ENCODE data around the gene LAMA2. TPM values are rescaled to one million over a fixed set of nuclear protein-coding genes. Genes with fewer than 3 reads are reported as not detected.

Gene LAMA2
- total and polyA plus RNA-seq, 10 donors: 0.83 to 66.6 (median 18.8) TPM

- H3K4me1 ChIP-seq: no peaks in the 10 kb centered on the region
- intact Hi-C loops (cut with DNase I; ENCODE audit: low total_unique reads): no loop called here
- no peak overlapping the region for H3K4me3 ChIP-seq
- H3K9me3 ChIP-seq: peaks cover 0 to 8% (median 0%) of the 10 kb centered on the region in 8 donors
- no peaks in the 10 kb centered on the region for H3K27me3 ChIP-seq (replicated peaks in 1 of 7)
- TF ChIP-seq CTCF (IDR thresholded peaks at IDR 0.05 in 8 of 11, conservative IDR thresholded peaks at IDR 0.05 in 3 of 11) (no peak), POLR2AphosphoS5 (IDR thresholded peaks at IDR 0.05) (no peak), POLR2A (IDR thresholded peaks at IDR 0.05) (no peak)
- no peak overlapping the region for H3K27ac ChIP-seq
- WGBS, 5 donors: 78 to 86% (median 82%) methylated on average over 3 of the region's 3 CpGs
- no peaks in the 10 kb centered on the region for H3K36me3 ChIP-seq
- no peak for DNase-seq
Measured at GRCh38 chr6:129016844-129017243, 133.9 kb downstream of the LAMA2 start.

- 70 to 84% (median 74%) methylated on average over 6 of the region's 6 CpGs for WGBS, 5 donors
- DNase-seq: no peak
- TF ChIP-seq POLR2AphosphoS5 (IDR thresholded peaks at IDR 0.05) (no peak), CTCF (IDR thresholded peaks at IDR 0.05 in 8 of 11, conservative IDR thresholded peaks at IDR 0.05 in 3 of 11) (no peak), POLR2A (IDR thresholded peaks at IDR 0.05) (no peak)
- peaks cover 0 to 8% (median 0%) of the 10 kb centered on the region in 8 donors for H3K9me3 ChIP-seq
- intact Hi-C loops (cut with DNase I; ENCODE audit: low total_unique reads): no loop called here
- H3K4me1 ChIP-seq: no peaks in the 10 kb centered on the region
- H3K27me3 ChIP-seq (replicated peaks in 1 of 7): no peaks in the 10 kb centered on the region
- no peak overlapping the region for H3K27ac ChIP-seq
- H3K36me3 ChIP-seq: no peaks in the 10 kb centered on the region
- no peak overlapping the region for H3K4me3 ChIP-seq
Measured at GRCh38 chr6:129022011-129022553, 139.1 kb downstream of the LAMA2 start.

GRCh38 chr6:129026601-129027000 lies 143.7 kb downstream of the LAMA2 start:
- intact Hi-C loops (cut with DNase I; ENCODE audit: low total_unique reads): no loop called here
- Histone ChIP-seq H3K4me3 (no peak overlapping the region), H3K4me1 (no peaks in the 10 kb centered on the region), H3K27ac (no peak overlapping the region), H3K27me3 (replicated peaks in 1 of 7) (no peaks in the 10 kb centered on the region), H3K9me3 (no peaks in the 10 kb centered on the region), H3K36me3 (no peaks in the 10 kb centered on the region)
- no peak for DNase-seq
- TF ChIP-seq POLR2A (IDR thresholded peaks at IDR 0.05) (no peak), CTCF (IDR thresholded peaks at IDR 0.05 in 8 of 11, conservative IDR thresholded peaks at IDR 0.05 in 3 of 11) (no peak), POLR2AphosphoS5 (IDR thresholded peaks at IDR 0.05) (no peak)
- 57 to 70% (median 60%) methylated on average over 1 of the region's 1 CpG for WGBS, 5 donors

- Histone ChIP-seq H3K36me3 (no peaks in the 10 kb centered on the region), H3K9me3 (no peaks in the 10 kb centered on the region), H3K4me3 (no peak overlapping the region), H3K4me1 (no peaks in the 10 kb centered on the region), H3K27ac (no peak overlapping the region), H3K27me3 (replicated peaks in 1 of 7) (no peaks in the 10 kb centered on the region)
- intact Hi-C loops (cut with DNase I; ENCODE audit: low total_unique reads): no loop called here
- 64 to 81% (median 69%) methylated on average over 2 of the region's 2 CpGs for WGBS, 5 donors
- DNase-seq: no peak
- no peak for TF ChIP-seq POLR2AphosphoS5 (IDR thresholded peaks at IDR 0.05)
- TF ChIP-seq POLR2A (IDR thresholded peaks at IDR 0.05): no peak
- TF ChIP-seq CTCF (IDR thresholded peaks at IDR 0.05 in 8 of 11, conservative IDR thresholded peaks at IDR 0.05 in 3 of 11): no peak
Measured at GRCh38 chr6:129029778-129030177, 146.8 kb downstream of the LAMA2 start.

All from spleen (tissue), 11 donors.